GM21390 (cell line): ENCODE data around the gene ARMC3.
A peak's percentile ranks its signal among the peaks of the same experiment; 100 is the strongest.
"Not testable (repeated sequence)": the region's sequence is repeated elsewhere in the genome, so short reads cannot be mapped to it uniquely, and the experiment has no call there.

Experiments
- ATAC-seq: cut with Tn5 transposase; IDR thresholded peaks from one replicate; pipeline ENCODE4 v1.9.1; 2021; ENCODE audit not compliant: unreplicated experiment

ARMC3 gene

GRCh38 chr10:23070092-23070912, 142.4 kb downstream of the ARMC3 start:
- ATAC-seq: not testable (repeated sequence)

DNA sequence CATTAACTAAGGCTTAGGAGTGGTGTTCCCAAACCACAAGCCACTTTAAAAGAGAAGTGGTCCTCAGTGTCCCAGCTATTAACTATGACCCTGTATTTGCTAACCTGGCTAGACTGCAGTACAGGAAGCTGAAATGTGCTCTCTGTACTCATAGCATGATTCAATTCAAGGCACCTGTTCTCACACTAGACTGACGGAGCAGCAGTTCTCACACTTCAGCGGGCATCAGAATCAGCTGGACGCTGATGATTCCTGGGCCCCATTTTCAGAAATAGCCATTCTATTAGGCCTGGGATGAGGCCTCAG, 143.0 kb downstream of the ARMC3 start:
- peak; percentile 50 for ATAC-seq

GRCh38 chr10:23072593-23072992, 144.7 kb downstream of the ARMC3 start:
- not testable (repeated sequence) for ATAC-seq

GRCh38 chr10:23073527-23073926, 145.7 kb downstream of the ARMC3 start:
- no peak for ATAC-seq

- ATAC-seq: no peak
Observed at GRCh38 chr10:23075672-23076071, 147.8 kb downstream of the ARMC3 start.

- no peak for ATAC-seq
Observed at GRCh38 chr10:23078114-23078513, 150.3 kb downstream of the ARMC3 start.

- no peak for ATAC-seq
Observed at GRCh38 chr10:23079700-23080099, 151.8 kb downstream of the ARMC3 start.

DNA sequence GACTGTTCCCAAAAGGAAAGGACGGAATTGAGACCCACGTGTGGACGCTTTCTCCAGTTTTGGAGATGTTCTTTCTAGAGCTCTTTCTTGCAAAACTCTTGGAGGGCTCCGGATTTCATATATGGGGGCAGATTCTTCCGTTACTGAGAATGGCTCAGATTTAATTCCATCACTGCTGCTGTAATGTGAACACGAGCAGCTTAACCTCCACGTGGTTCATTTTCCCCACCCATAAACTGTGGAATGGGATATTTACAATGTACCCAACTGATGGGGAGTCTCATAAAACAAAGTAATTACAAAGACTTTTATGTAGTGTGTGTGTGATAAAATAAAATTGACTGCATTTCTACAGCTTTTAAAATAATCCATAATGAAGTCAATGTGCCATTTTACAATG, 152.4 kb downstream of the ARMC3 start:
- ATAC-seq: no peak

GRCh38 chr10:23081221-23081750, 153.4 kb downstream of the ARMC3 start:
- no peak for ATAC-seq

- ATAC-seq: no peak
Observed at GRCh38 chr10:23081891-23082290, 154.0 kb downstream of the ARMC3 start.
